Uterus (tissue), 2 donors: Measurements from ENCODE around the gene TRPM1.

Source experiments
- CTCF ChIP-seq, 4 experiments: fragments of 200-600 bp in 2 of 4; fragments of 450-650 bp in 2 of 4; sonication (generic) in 2 of 4; IDR thresholded peaks; one replicate each; pipeline ENCODE4 v1.5.1; 2016 to 2019; ENCODE audit warnings: antibody characterized with exemption in 4 of 4, mild to moderate bottlenecking in 2 of 4, moderate library complexity in 1 of 4
- POLR2A ChIP-seq, 2 donors: fragments of 450-650 bp; IDR thresholded peaks; one replicate each; pipeline ENCODE4 v1.6.1; 2016; ENCODE audit warnings: antibody characterized with exemption in 2 of 2, mild to moderate bottlenecking in 1 of 2, moderate library complexity in 1 of 2

- TF ChIP-seq CTCF (IDR thresholded peaks at IDR 0.05), result no peak
- TF ChIP-seq POLR2A (IDR thresholded peaks at IDR 0.05), result no peak
Measured at GRCh38 chr15:31108836-31109235, 7.3 kb upstream of the TRPM1 start.
